A673 (cell line): ENCODE measurements around the gene CYP4A11. TPM values are rescaled to one million over a fixed set of nuclear protein-coding genes. Genes with fewer than 3 reads are reported as not detected.
"Not testable (repeated sequence)": the region's sequence is repeated elsewhere in the genome, so short reads cannot be mapped to it uniquely, and the experiment has no call there.

ENCODE experiments used
- BruUV-seq: library from RNA; stranded (reverse); fragments of 400-500 nt; replicated peaks from 2 replicates; lab custom pipeline; 2021; lab: Mats Ljungman, UMichigan
- CTCF ChIA-PET: fragments of 300-600 bp; sonication (Branson Sonifier 250); formaldehyde crosslinking; loops from one replicate; lab custom pipeline; 2022; ENCODE audit warnings: antibody characterized with exemption; lab: Charles Lee
- POLR2A ChIA-PET: fragments of 300-600 bp; sonication (Branson Sonifier 250); formaldehyde crosslinking; loops from one replicate; lab custom pipeline; 2022; ENCODE audit warnings: antibody characterized with exemption; ENCODE audit not compliant: low non-redundant PET; lab: Charles Lee
- DNase-seq: peaks from one replicate; pipeline ENCODE4 v3.0.0-alpha.2; 2015; ENCODE audit warnings: low spot score
- H3K27ac ChIP-seq: fragments of 200-600 bp; sonication (generic); 2 replicates; pipeline ENCODE4 v1.5.1; 2016; ENCODE audit warnings: mixed run types, low read depth, mild to moderate bottlenecking, mixed read lengths, antibody characterized with exemption, low read length; ENCODE audit not compliant: poor library complexity, severe bottlenecking
- H3K27me3 ChIP-seq: fragments of 200-600 bp; sonication (generic); replicated peaks from 2 replicates; pipeline ENCODE4 v1.6.1; 2017; ENCODE audit warnings: mixed run types, low read depth, mild to moderate bottlenecking, mixed read lengths, antibody characterized with exemption, low read length; ENCODE audit not compliant: insufficient read depth, poor library complexity
- H3K36me3 ChIP-seq: fragments of 200-600 bp; sonication (generic); 2 replicates; pipeline ENCODE4 v1.6.1; 2016; ENCODE audit warnings: mixed run types, mild to moderate bottlenecking, mixed read lengths, antibody characterized with exemption, low read length; ENCODE audit not compliant: insufficient read depth, poor library complexity, severe bottlenecking
- H3K4me1 ChIP-seq: fragments of 200-600 bp; sonication (generic); 2 replicates; pipeline ENCODE4 v1.6.1; 2017; ENCODE audit warnings: mixed run types, mild to moderate bottlenecking, mixed read lengths, antibody characterized with exemption, low read length; ENCODE audit not compliant: insufficient read depth, poor library complexity, severe bottlenecking
- H3K4me3 ChIP-seq: fragments of 200-600 bp; sonication (generic); 2 replicates; pipeline ENCODE4 v1.5.1; 2016; ENCODE audit warnings: low read depth, mixed run types, mild to moderate bottlenecking, mixed read lengths, low read length; ENCODE audit not compliant: poor library complexity, severe bottlenecking
- H3K9me3 ChIP-seq: fragments of 200-600 bp; sonication (generic); 2 replicates; pipeline ENCODE4 v1.6.1; 2016; ENCODE audit warnings: mixed run types, low read depth, mild to moderate bottlenecking, mixed read lengths, antibody characterized with exemption, low read length; ENCODE audit not compliant: poor library complexity, severe bottlenecking
- CTCF ChIP-seq: fragments of 300-800, 200-600 bp; sonication (generic); conservative IDR thresholded peaks from 2 replicates; pipeline ENCODE4 v1.5.1; 2017; ENCODE audit warnings: low read depth, mild to moderate bottlenecking, antibody characterized with exemption, low read length, moderate library complexity, mixed read lengths
- EZH2 ChIP-seq: fragments of 200-600 bp; sonication (generic); IDR thresholded peaks from 2 replicates; pipeline ENCODE4 v1.6.1; 2017; ENCODE audit warnings: borderline replicate concordance, low read depth, mild to moderate bottlenecking, mixed read lengths, antibody characterized with exemption, low read length; ENCODE audit not compliant: poor library complexity, severe bottlenecking
- intact Hi-C: fragments of 100-400 bp; cut with micrococcal nuclease; formaldehyde crosslinking; loops from one replicate; pipeline ENCODE4 v1.10.0; 2022; ENCODE audit not compliant: unreplicated experiment
- total RNA-seq: library from RNA; stranded (reverse); gene quantifications from 2 replicates; pipeline ENCODE4 v1.2.3, GENCODE V29; 2021

Gene CYP4A11
- total RNA-seq, 1 experiment from 2014 or later = not detected

- H3K4me3 ChIP-seq = no peak overlapping the region
- H3K27me3 ChIP-seq = peaks cover 7% of the 10 kb centered on the region
- H3K4me1 ChIP-seq = no peaks in the 10 kb centered on the region
- no peaks in the 10 kb centered on the region for H3K36me3 ChIP-seq
- ChIA-PET POLR2A (no interaction called here), CTCF (no interaction called here)
- TF ChIP-seq EZH2 = no peak
- TF ChIP-seq CTCF = no peak
- intact Hi-C loops = no loop called here
- no peak for DNase-seq
- H3K27ac ChIP-seq = no peak overlapping the region
- H3K9me3 ChIP-seq = no peaks in the 10 kb centered on the region
- no TSS peak for BruUV-seq
Measured at GRCh38 chr1:46937270-46937669, 4.0 kb downstream of the CYP4A11 start.

GRCh38 chr1:46936788-46937187 lies 4.5 kb downstream of the CYP4A11 start:
- no peaks in the 10 kb centered on the region for H3K36me3 ChIP-seq
- intact Hi-C loops = no loop called here
- no peak for TF ChIP-seq EZH2
- TF ChIP-seq CTCF = no peak
- H3K27me3 ChIP-seq = peaks cover 7% of the 10 kb centered on the region
- POLR2A ChIA-PET = no interaction called here
- no peak overlapping the region for H3K4me3 ChIP-seq
- no peaks in the 10 kb centered on the region for H3K9me3 ChIP-seq
- no TSS peak for BruUV-seq
- CTCF ChIA-PET = no interaction called here
- no peak for DNase-seq
- no peaks in the 10 kb centered on the region for H3K4me1 ChIP-seq
- no peak overlapping the region for H3K27ac ChIP-seq

- H3K27ac ChIP-seq, POLR2A ChIA-PET, H3K27me3 ChIP-seq, intact Hi-C loops, H3K4me1 ChIP-seq, H3K9me3 ChIP-seq, H3K4me3 ChIP-seq, H3K36me3 ChIP-seq, DNase-seq, CTCF ChIA-PET, BruUV-seq: not testable (repeated sequence)
- 0 out of 2 replicates have a peak, but pooled peaks have one; percentile 20 for TF ChIP-seq CTCF
Measured at GRCh38 chr1:46934852-46935251, 6.4 kb downstream of the CYP4A11 start.

- BruUV-seq, CTCF ChIA-PET, H3K4me3 ChIP-seq, intact Hi-C loops, H3K9me3 ChIP-seq, DNase-seq, H3K4me1 ChIP-seq, H3K36me3 ChIP-seq, POLR2A ChIA-PET, H3K27me3 ChIP-seq, H3K27ac ChIP-seq: not testable (repeated sequence)
Measured at GRCh38 chr1:46932020-46932419, 9.3 kb downstream of the CYP4A11 start.
